Measurements from ENCODE around the gene APPL1. TPM values are rescaled to one million over a fixed set of nuclear protein-coding genes. Genes with fewer than 3 reads are reported as not detected.

Gene APPL1
- total and polyA plus RNA-seq, 5 experiments from 2014 or later, result 34.7 to 49.3 (median 42.3) TPM

DNA sequence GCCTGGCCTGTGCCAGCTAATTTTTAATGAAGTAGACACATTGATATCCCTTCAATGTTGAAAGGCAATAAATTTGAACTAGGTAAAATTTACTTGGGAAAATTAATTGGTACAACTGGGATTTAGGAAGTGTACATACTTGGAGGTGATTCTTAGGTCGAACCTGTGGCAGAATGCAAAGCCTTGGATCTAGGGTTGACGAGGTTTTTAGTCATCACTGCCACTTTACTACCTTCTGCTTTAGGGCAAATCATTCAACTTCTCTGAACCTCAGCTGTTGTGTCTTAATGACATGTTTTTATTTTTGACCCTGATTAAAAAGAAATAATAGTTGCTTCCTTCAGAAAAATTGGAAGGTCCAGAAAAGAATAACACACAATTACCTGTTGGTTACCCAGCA lies 2.5 kb downstream of the APPL1 start:
- Mint-ChIP-seq H3K36me3 (peaks cover 0 to 7% (median 0%) of the 10 kb centered on the region in 3 donors), H3K4me3 (peak overlapping the region in 5 of 10 donors; percentile 4 to 88 (median 23)), H3K9me3 (no peaks in the 10 kb centered on the region), H3K27ac (peak overlapping the region in 2 of 10 donors; percentile 14 to 60), H3K27me3 (no peaks in the 10 kb centered on the region), H3K4me1 (peaks cover 9 to 58% (median 29%) of the 10 kb centered on the region in 4 donors)
- DNase-seq (no peak), ATAC-seq (no peak)
- POLR2A ChIA-PET, result interaction anchor here (1.1 kb wide), 1 partner anchor 463 kb away, joined by 7 read pairs; the partner anchor contains the start of gene DENND6A

DNA sequence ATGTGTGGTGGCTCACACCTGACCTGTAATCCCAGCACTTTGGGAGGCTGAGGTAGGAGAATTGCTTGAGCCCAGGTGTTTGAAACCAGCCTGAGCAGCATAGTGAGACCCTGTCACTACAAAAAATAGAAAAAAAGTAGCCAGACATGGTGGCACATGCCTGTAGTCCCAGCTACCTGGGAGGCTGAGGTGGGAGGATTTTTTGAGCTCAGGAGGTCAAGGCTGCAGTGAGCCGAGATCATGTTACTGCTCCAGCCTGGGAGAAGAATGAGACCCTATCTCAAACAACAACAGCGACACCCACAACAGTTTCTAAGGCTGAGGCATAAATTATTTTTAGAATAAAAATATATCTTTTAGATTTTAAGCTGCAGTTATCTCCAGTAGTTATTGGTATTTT lies 6.3 kb downstream of the APPL1 start:
- H3K27ac Mint-ChIP-seq, result peak overlapping the region in 1 of 10 donors; percentile 62

DNA sequence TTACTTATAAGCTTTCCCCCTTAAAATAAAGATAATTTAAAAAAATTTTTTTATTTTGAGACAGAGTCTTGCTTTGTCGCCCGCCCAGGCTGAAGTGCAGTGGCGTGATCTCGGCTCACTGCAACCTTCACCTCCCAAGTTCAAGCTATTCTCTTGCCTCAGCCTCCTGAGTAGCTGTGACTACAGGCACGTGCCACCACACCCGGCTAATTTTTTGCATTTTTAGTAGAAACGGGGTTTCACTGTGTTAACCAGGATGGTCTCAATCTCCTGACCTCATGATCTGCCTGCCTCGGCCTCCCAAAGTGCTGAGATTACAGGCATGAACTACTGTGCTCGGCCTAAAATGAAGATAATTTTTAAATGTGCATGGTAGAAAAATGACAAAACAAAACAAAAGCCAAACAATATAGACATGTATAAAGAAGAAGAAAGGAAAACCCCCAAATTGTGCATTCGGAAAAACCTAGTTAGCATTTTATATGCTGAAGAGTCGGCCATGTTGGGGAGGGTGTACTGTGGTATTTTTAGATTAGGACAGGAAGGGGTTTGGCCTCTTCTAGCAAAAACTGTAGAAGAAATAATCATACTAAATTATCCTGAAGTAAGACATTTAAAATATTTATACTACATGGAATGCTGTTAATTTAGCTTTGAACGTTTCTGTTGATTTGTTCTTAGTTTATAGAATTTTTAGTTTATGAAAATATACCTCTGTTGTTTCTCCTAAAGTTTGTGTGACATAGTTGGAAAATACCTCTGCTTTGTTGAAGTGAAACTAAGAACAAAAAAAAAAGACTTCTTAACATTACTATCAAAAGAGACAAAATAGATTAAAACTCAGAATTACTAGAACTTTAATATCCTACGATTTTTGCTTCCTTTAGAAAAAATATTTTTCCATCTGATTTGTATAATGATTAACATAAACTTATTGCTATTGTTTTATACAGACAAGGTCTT lies 7.4 kb downstream of the APPL1 start:
- POLR2A ChIA-PET, result interaction anchor here (0.5 kb wide), 1 partner anchor 256 kb away, joined by 5 read pairs; no protein-coding TSS in a partner anchor
- peak overlapping the region in 2 of 10 donors; percentile 8 to 67 for H3K27ac Mint-ChIP-seq
- H3K36me3 Mint-ChIP-seq, result peaks cover 13 to 40% (median 20%) of the 10 kb centered on the region in 3 donors
- no peak overlapping the region for H3K4me3 Mint-ChIP-seq
- DNase-seq, result no peak
- no peaks in the 10 kb centered on the region for H3K9me3 Mint-ChIP-seq
- no peak for ATAC-seq
- no peaks in the 10 kb centered on the region for H3K27me3 Mint-ChIP-seq
- peaks cover 0 to 41% (median 14%) of the 10 kb centered on the region in 4 donors for H3K4me1 Mint-ChIP-seq

More for the DNA sequence above, 6.3 kb downstream of the APPL1 start:
- POLR2A ChIA-PET, result interaction anchor here (0.7 kb wide), 1 partner anchor 1308 kb away, joined by 4 read pairs; no protein-coding TSS in a partner anchor
- peaks cover 7 to 30% (median 13%) of the 10 kb centered on the region in 3 donors for H3K36me3 Mint-ChIP-seq
- no peak for DNase-seq
- no peak overlapping the region for H3K4me3 Mint-ChIP-seq
- no peaks in the 10 kb centered on the region for H3K9me3 Mint-ChIP-seq
- H3K27me3 Mint-ChIP-seq, result no peaks in the 10 kb centered on the region
- no peak for ATAC-seq
- peaks cover 6 to 52% (median 21%) of the 10 kb centered on the region in 4 donors for H3K4me1 Mint-ChIP-seq

DNA sequence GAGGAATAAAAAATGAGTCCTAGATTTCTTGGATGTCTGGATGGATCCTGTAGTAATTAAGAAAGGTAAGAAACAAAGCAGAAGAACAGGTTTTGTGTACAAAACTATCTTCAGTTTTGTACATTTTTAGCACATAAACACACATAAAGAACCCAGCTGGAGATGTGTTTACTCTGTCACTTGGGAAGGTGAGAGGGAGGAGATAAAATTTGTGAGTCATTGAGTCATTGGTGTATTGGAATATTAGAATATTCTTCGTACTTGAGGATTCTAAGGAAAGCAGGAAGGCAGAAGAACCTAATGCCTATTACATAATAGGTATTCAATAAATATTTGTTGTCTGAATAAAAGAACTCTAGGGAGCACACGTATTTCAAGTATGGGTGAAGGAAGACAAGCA lies 17.4 kb downstream of the APPL1 start:
- ATAC-seq, result no peak
- Mint-ChIP-seq H3K36me3 (peaks cover 10 to 88% (median 39%) of the 10 kb centered on the region in 3 donors), H3K27me3 (no peaks in the 10 kb centered on the region), H3K9me3 (no peaks in the 10 kb centered on the region), H3K27ac (peak overlapping the region in 1 of 10 donors; percentile 11), H3K4me3 (no peak overlapping the region), H3K4me1 (peaks cover 0 to 7% (median 2%) of the 10 kb centered on the region in 4 donors)
- DNase-seq, result no peak
- POLR2A ChIA-PET, result no interaction called here

DNA sequence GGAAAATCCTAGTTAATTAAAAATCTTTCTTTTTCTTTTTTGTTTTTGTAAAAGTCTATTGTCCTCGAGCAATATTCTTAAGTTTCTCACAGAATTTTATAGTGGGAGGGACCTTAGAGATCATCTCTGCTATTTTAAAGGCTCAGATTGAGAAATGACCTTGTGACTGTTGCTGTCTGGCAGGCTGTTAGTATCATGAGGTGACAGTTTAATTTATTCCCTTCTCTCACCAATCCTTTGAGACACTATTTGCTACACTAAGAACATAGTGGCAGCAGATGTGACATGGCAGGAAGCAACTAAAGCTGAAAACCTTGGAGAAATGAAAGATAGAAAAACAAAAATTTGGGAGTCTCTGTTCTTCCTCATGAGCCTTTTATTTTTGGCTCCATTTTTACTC lies 24.9 kb downstream of the APPL1 start:
- peaks cover 0 to 4% (median 0%) of the 10 kb centered on the region in 4 donors for H3K4me1 Mint-ChIP-seq
- ATAC-seq, result no peak
- DNase-seq, result no peak
- H3K4me3 Mint-ChIP-seq, result no peak overlapping the region
- no peaks in the 10 kb centered on the region for H3K27me3 Mint-ChIP-seq
- H3K9me3 Mint-ChIP-seq, result no peaks in the 10 kb centered on the region
- POLR2A ChIA-PET, result no interaction called here
- peaks cover 8 to 69% (median 14%) of the 10 kb centered on the region in 3 donors for H3K36me3 Mint-ChIP-seq
- H3K27ac Mint-ChIP-seq, result peak overlapping the region in 1 of 10 donors; percentile 43

DNA sequence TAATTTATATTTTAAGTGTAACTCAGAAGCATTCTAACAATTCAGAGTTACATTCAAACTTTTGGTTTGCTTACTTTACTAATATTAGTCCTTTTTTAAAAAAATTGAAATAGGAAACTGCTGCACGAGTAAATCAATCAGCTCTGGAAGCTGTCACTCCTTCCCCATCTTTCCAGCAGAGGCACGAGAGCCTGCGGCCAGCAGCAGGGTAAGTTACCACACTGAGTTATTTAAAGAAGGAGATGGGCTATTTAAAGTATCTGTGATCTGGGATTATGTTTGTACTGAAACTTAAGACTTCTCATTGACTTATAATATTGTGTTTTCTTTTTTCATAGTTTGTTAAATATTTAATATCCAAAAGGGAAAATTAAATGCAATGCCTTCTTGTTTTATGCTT lies 29.3 kb downstream of the APPL1 start:
- Mint-ChIP-seq H3K9me3 (peaks cover 0 to 1% (median 0%) of the 10 kb centered on the region in 9 donors), H3K27me3 (no peaks in the 10 kb centered on the region), H3K4me1 (peaks cover 0 to 4% (median 0%) of the 10 kb centered on the region in 4 donors), H3K4me3 (no peak overlapping the region), H3K27ac (peak overlapping the region in 6 of 10 donors; percentile 2 to 29 (median 14)), H3K36me3 (peaks cover 23 to 73% (median 38%) of the 10 kb centered on the region in 3 donors)
- POLR2A ChIA-PET, result interaction anchor here (0.5 kb wide), 1 partner anchor 10 kb away, joined by 3 read pairs; no protein-coding TSS in a partner anchor
- no peak for ATAC-seq
- no peak for DNase-seq

DNA sequence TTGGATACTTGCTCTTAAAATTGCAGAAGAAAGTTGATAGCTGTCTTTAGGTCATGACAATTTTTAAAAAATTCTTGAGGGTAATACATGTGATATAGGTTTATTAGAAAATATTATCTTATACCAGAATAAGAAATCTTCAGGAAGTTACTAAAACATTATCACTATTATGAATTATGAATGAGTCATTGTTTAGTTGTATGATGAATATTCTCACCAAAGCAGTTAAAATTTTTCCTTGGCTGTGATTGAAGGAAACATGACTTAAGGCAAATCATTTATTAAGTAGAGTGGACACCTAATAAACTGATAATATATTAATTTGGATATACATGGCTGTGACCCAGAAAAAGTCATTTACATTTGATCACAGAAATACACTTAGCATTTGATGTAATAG lies 30.1 kb downstream of the APPL1 start:
- H3K27me3 Mint-ChIP-seq, result no peaks in the 10 kb centered on the region
- H3K9me3 Mint-ChIP-seq, result peaks cover 0 to 4% (median 0%) of the 10 kb centered on the region in 9 donors
- no peak overlapping the region for H3K27ac Mint-ChIP-seq
- POLR2A ChIA-PET, result no interaction called here
- DNase-seq (no peak), ATAC-seq (no peak)
- H3K4me3 Mint-ChIP-seq, result no peak overlapping the region
- H3K36me3 Mint-ChIP-seq, result peaks cover 29 to 73% (median 43%) of the 10 kb centered on the region in 3 donors
- H3K4me1 Mint-ChIP-seq, result peaks cover 0 to 4% (median 0%) of the 10 kb centered on the region in 4 donors

DNA sequence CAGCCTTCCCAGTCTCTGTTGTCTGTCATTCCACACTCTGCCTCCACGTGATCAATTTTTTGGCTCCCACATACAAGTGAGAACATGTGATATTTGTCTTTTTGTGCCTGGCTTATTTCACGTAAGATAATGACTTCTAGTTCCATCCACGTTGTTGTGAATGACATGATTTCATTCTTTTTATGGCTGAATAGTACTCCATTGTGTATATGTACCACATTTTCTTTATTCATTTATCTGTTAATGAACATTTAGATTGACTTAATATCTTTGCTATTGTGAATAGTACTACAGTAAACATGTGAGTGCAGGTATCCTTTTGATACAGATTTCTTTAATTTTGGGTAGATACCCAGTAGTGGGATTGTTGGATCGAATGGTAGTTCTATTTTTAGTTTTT lies 33.6 kb downstream of the APPL1 start:
- H3K27me3 Mint-ChIP-seq, result no peaks in the 10 kb centered on the region
- no peak overlapping the region for H3K27ac Mint-ChIP-seq
- H3K36me3 Mint-ChIP-seq, result peaks cover 51 to 86% (median 71%) of the 10 kb centered on the region in 3 donors
- H3K4me3 Mint-ChIP-seq, result no peak overlapping the region
- DNase-seq (no peak), ATAC-seq (no peak)
- POLR2A ChIA-PET, result no interaction called here
- H3K4me1 Mint-ChIP-seq, result peaks cover 0 to 4% (median 0%) of the 10 kb centered on the region in 4 donors
- peaks cover 0 to 14% (median 3%) of the 10 kb centered on the region in 9 donors for H3K9me3 Mint-ChIP-seq

DNA sequence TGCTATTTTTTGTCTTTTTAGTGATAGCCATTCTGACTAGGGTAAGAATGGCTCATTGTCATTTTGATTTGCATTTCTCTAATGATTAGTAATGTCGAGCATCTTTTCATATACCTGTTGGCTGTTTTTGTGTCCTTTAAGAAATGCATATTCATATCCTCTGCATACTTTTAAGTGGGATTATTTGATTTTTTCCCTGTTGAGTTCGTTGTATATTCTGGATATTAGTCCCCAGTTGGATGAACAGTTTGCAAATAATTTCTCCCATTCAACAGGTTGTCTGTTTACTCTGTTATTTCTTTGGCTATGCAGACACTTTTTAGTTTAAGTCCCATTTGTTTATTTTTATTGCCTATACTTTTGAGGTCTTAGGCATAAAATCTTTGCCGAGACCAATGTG lies 34.4 kb downstream of the APPL1 start:
- Mint-ChIP-seq H3K9me3 (peaks cover 0 to 14% (median 3%) of the 10 kb centered on the region in 9 donors), H3K27me3 (no peaks in the 10 kb centered on the region), H3K27ac (peak overlapping the region in 1 of 10 donors; percentile 15), H3K4me1 (peaks cover 0 to 4% (median 0%) of the 10 kb centered on the region in 4 donors), H3K36me3 (peaks cover 58 to 92% (median 77%) of the 10 kb centered on the region in 3 donors), H3K4me3 (no peak overlapping the region)
- ATAC-seq, result no peak
- POLR2A ChIA-PET, result no interaction called here
- no peak for DNase-seq

DNA sequence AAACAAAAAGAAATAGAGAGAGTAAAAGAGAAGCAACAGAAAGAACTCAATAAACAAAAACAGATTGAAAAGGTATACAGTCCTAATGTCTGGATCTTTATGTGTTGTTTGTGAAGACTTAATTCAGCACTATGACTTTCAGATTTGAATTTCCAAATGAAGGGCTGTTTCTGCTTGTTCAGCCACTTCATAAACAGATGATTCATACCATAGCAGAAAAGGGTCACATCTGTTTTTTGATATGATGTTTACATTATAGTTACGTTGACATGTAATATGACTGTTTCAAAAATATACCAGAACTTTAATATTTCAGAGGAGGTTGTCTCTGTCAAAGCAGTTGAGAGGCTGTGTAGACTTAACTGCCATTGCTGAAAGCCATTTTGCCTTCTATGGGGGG lies 40.9 kb downstream of the APPL1 start:
- DNase-seq, result no peak
- peaks cover 0 to 11% (median under 1%) of the 10 kb centered on the region in 9 donors for H3K9me3 Mint-ChIP-seq
- H3K27me3 Mint-ChIP-seq, result no peaks in the 10 kb centered on the region
- peaks cover 0 to 2% (median 0%) of the 10 kb centered on the region in 4 donors for H3K4me1 Mint-ChIP-seq
- H3K27ac Mint-ChIP-seq, result no peak overlapping the region
- peaks cover 34 to 84% (median 47%) of the 10 kb centered on the region in 3 donors for H3K36me3 Mint-ChIP-seq
- no peak for ATAC-seq
- no peak overlapping the region for H3K4me3 Mint-ChIP-seq
- POLR2A ChIA-PET, result no interaction called here

DNA sequence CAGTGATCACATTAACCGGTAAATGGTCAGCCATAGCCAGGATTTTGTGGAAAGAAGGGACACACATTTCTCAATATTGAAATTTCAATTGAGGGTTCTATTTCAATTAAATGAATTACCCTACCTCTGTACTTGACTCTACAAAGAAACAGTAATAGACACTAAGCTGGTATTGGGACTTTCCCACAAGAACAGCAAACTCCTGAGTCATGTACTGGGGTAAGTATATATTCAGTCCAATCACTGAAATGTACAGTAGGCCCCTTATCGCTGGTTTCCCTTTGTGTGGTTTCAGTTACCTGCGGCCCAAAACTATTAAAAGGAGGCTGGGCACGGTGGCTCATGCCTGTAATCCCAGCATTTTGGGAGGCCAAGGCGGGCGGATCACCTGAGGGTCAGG lies 47.3 kb downstream of the APPL1 start:
- no peaks in the 10 kb centered on the region for H3K27me3 Mint-ChIP-seq
- H3K9me3 Mint-ChIP-seq, result peaks cover 0 to 3% (median 0%) of the 10 kb centered on the region in 9 donors
- H3K36me3 Mint-ChIP-seq, result peaks cover 0 to 33% (median 5%) of the 10 kb centered on the region in 3 donors
- H3K27ac Mint-ChIP-seq, result no peak overlapping the region
- POLR2A ChIA-PET, result no interaction called here
- no peak overlapping the region for H3K4me3 Mint-ChIP-seq
- ATAC-seq, result no peak
- DNase-seq, result no peak
- no peaks in the 10 kb centered on the region for H3K4me1 Mint-ChIP-seq

DNA sequence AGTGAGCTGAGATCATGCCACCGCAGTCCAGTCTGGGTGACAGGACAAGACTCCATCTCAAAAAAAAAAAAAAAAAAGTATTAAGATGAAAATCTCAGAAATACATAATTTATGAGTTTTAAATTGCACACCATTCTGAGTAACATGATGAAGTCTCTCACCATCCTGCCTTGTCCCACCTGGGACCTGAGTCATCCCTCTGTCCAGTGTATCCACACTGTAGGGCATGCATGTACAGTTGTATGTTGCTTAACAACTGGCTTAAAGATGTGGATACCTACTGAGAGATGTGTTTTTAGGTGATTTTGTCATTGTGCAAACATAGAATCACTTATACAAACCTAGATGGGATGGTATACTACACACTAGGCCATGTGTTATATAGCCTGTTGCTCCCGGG lies 47.9 kb downstream of the APPL1 start:
- H3K4me3 Mint-ChIP-seq, result no peak overlapping the region
- peaks cover 0 to 4% (median 0%) of the 10 kb centered on the region in 9 donors for H3K9me3 Mint-ChIP-seq
- no peak overlapping the region for H3K27ac Mint-ChIP-seq
- no peaks in the 10 kb centered on the region for H3K27me3 Mint-ChIP-seq
- no peak for ATAC-seq
- no peaks in the 10 kb centered on the region for H3K4me1 Mint-ChIP-seq
- POLR2A ChIA-PET, result no interaction called here
- no peak for DNase-seq
- peaks cover 0 to 28% (median 5%) of the 10 kb centered on the region in 3 donors for H3K36me3 Mint-ChIP-seq

DNA sequence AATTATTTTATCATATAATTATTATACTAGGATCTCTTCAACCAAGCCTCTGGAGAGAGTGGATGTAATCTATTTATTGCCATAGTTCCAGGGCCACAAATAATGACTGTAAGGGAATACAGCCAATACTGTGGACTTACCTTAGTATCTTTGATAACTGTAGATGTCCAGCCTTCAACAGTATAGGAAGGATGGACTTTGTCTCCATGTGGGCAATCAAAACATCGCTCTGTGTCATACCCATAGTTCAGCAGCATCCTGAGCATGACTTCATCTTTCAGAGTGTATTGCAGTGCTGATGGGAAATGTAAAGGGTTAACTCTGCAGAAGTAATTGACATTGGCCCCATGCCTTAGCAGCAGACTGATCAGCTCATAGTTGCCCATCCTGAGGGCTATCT lies 50.7 kb downstream of the APPL1 start:
- H3K9me3 Mint-ChIP-seq, result peaks cover 0 to 4% (median 0%) of the 10 kb centered on the region in 9 donors
- ATAC-seq, result no peak
- H3K4me1 Mint-ChIP-seq, result no peaks in the 10 kb centered on the region
- no peak for DNase-seq
- H3K27me3 Mint-ChIP-seq, result no peaks in the 10 kb centered on the region
- H3K4me3 Mint-ChIP-seq, result no peak overlapping the region
- H3K27ac Mint-ChIP-seq, result no peak overlapping the region
- POLR2A ChIA-PET, result no interaction called here
- peaks cover 0 to 10% (median 5%) of the 10 kb centered on the region in 3 donors for H3K36me3 Mint-ChIP-seq
